HUES64 (cell line): Measurements from ENCODE around the gene GNB4. TPM values are rescaled to one million over a fixed set of nuclear protein-coding genes. Genes with fewer than 3 reads are reported as not detected.

Experiments used
- H3K27ac ChIP-seq: 2 replicates; pipeline ENCODE4 v1.7.0; 2013; ENCODE audit warnings: low read depth, low read length, inconsistent platforms
- H3K27me3 ChIP-seq: 2 replicates; pipeline ENCODE4 v1.6.1; 2013; ENCODE audit warnings: mild to moderate bottlenecking, low read length; ENCODE audit not compliant: insufficient read depth
- H3K36me3 ChIP-seq: 2 replicates; pipeline ENCODE4 v1.6.1; 2013; ENCODE audit warnings: mild to moderate bottlenecking, low read length; ENCODE audit not compliant: insufficient read depth
- H3K4me1 ChIP-seq: 2 replicates; pipeline ENCODE4 v1.6.1; 2013; ENCODE audit warnings: mild to moderate bottlenecking, low read length, moderate library complexity; ENCODE audit not compliant: insufficient read depth
- H3K4me3 ChIP-seq: 2 replicates; pipeline ENCODE4 v1.5.1; 2013; ENCODE audit warnings: mild to moderate bottlenecking, low read length, moderate library complexity
- H3K9ac ChIP-seq: 2 replicates; pipeline ENCODE4 v1.6.1; 2013; ENCODE audit warnings: mild to moderate bottlenecking, low read depth, low read length
- H3K9me3 ChIP-seq: 2 replicates; pipeline ENCODE4 v1.6.1; 2013; ENCODE audit warnings: low read depth, low read length; ENCODE audit not compliant: insufficient read depth
- WGBS: fragments of 150-250, 120-280 bp; methylation state at CpG from one replicate; pipeline ENCODE4 v1.1.7; 2013; ENCODE audit warnings: missing lambda C conversion rate; 5-methylcytosine and 5-hydroxymethylcytosine counted together
- polyA plus RNA-seq, 2 experiments: library from polyadenylated mRNA; stranded (reverse); fragments of 50-300 nt; gene quantifications; one replicate each; pipeline ENCODE4 v1.2.3, GENCODE V29; 2013

Gene GNB4
- polyA plus RNA-seq (2013, experiment 1 of 2) = 20.6 TPM
- 26.2 TPM for polyA plus RNA-seq (2013, experiment 2 of 2)

DNA sequence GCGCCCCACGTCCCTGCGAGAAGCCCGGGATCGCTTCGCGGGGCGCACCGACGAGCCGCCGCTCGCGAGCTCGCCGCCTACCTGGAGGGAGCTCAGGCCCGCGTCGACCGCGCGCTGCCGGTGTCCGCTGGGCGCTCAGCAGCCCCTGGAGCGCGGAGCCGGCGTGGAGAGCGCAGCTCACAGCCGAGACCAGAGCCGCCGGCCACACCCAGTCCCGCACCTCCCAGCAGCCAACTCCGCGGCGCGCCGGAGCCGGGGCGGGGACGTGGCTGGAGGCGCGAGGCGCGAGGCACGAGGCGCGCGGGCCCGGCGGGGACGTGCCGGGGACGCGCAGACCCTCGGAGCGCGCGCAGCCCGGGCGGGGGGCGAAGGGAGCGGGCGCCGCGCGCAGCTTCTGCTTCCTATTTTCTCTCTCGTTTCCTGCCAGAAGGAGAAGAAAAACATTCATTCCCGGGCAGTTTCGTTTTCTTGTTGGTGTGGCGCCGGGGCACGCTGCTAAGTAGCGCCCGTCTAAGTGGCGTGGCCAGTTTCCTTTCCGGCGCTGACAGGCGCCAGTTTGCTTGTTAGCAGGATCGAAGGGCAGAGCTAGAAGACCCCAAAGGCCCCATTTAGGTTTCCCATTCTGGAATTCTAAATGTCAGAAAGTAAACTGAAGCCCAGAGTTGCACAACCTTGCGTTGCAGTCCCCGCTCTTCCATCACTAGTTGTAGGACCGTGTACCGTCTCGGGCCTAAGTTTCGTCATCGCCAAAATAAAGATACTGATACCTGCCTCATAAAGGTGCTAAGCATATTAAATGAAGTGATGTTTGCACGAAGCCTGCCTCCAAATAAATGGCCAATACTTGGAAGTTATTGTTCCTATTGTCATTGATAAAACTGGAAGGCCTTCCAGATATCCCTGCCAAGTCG, at the start of gene GNB4:
GNB4 (minus strand) TSS at position 206 of the 911 bp plus-strand sequence. CDS start 25,270 bp downstream, outside the sequence.
- H3K27ac ChIP-seq = peak within 1 kb of the TSS; percentile 61; the same call in 1 of the 2 replicates
- no peaks in the 10 kb centered on the region for H3K9me3 ChIP-seq
- peaks cover 17% of the 10 kb centered on the region for H3K27me3 ChIP-seq
- WGBS = 2% methylated on average over 90 of the region's 90 CpGs
- peaks cover 32% of the 10 kb centered on the region for H3K4me1 ChIP-seq
- H3K36me3 ChIP-seq = no peaks in the 10 kb centered on the region
- H3K4me3 ChIP-seq = peak within 1 kb of the TSS; percentile 78
- peak within 1 kb of the TSS; percentile 81 for H3K9ac ChIP-seq

DNA sequence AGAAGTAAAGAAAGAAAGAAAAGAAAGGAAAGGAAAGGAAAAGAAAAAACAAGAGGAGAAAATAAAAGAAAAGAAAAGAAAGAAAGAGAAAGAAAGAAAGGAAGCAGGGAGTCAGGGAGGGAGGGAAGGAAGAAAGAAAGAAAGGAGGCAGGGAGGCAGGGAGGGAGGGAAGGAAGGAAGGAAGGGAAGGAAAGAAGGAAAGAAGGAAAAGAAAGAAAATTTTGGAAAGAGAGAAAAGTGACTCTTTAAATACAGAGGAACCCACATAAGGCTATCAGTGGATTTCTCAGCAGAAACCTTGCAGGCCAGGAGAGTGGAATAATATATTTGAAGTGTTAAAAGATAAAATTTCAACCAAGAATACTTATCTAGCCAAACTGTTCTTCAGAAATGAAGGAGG, 44.2 kb upstream of the GNB4 start:
- H3K27ac ChIP-seq = no peak overlapping the region
- H3K4me1 ChIP-seq = no peaks in the 10 kb centered on the region
- no peaks in the 10 kb centered on the region for H3K27me3 ChIP-seq
- H3K4me3 ChIP-seq = no peak overlapping the region
- no peaks in the 10 kb centered on the region for H3K36me3 ChIP-seq
- H3K9ac ChIP-seq = no peak overlapping the region
- H3K9me3 ChIP-seq = peaks cover 31% of the 10 kb centered on the region

DNA sequence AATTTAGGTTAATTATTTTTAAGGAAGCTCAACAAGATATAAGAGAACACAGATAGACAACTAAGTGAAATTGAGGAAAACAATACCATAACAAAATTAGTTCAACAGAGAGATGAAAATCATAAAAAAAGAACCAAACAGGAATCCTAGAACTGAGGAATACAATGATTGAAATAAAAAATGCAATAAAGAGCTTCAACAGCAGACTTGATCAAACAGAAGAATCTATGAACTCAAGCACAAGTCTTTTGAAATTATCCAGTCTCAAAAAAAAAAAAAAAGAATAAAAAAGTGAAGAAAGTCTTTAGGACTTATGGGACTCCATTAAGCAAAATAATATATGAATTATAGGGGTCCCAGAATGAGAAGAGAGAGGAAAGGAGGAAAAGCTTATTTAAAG, 42.0 kb upstream of the GNB4 start:
- H3K27ac ChIP-seq = no peak overlapping the region
- no peaks in the 10 kb centered on the region for H3K27me3 ChIP-seq
- no peaks in the 10 kb centered on the region for H3K4me1 ChIP-seq
- peaks cover 31% of the 10 kb centered on the region for H3K9me3 ChIP-seq
- H3K4me3 ChIP-seq = no peak overlapping the region
- H3K36me3 ChIP-seq = no peaks in the 10 kb centered on the region
- no peak overlapping the region for H3K9ac ChIP-seq

DNA sequence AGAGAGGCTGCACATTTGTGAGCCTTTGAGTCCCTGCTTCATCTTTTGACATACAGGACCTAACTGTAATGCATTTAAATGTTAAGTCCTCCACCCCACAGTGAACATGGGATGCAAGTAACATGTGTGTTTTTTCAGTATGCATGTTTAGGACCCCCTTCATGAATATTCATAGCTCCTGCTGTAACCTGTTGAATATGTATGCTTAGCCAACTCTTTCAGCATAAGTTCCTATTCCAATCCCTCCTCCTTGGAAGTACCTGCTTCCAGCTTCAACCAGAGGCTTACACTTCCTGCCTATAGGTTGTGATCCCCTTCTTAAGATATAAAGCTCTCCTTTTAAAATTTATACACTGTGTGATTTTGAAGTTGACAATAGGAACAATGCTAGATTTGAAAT, 36.9 kb upstream of the GNB4 start:
- Histone ChIP-seq H3K4me3 (no peak overlapping the region), H3K27ac (no peak overlapping the region), H3K4me1 (no peaks in the 10 kb centered on the region)

DNA sequence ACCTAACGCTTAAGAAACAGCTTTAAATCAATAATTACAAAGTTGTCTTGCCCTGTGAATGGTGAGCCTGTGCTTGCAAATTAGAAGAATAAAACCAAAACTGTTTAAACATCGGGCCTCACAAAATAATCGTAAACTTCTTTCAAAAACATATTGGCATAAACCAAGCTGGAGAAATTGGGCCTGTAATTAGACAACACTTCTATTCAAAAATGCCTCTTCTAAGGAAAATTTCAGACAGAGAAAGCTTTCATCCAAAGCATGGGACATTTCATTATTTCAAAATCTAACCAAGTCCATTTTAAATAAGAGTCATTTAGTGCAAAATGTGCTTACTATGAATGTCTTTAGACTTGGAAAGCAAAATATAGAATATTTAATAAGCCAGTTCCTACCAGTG, 35.5 kb upstream of the GNB4 start:
- Histone ChIP-seq H3K27ac (no peak overlapping the region), H3K9ac (no peak overlapping the region), H3K36me3 (no peaks in the 10 kb centered on the region), H3K27me3 (no peaks in the 10 kb centered on the region), H3K4me1 (no peaks in the 10 kb centered on the region), H3K9me3 (no peaks in the 10 kb centered on the region), H3K4me3 (no peak overlapping the region)
- WGBS = 94% methylated on average over 3 of the region's 3 CpGs

More for the DNA sequence above, 36.9 kb upstream of the GNB4 start:
- Histone ChIP-seq H3K9ac (no peak overlapping the region), H3K9me3 (0 out of 2 replicates have a peak, but pooled peaks cover 2% of the 10 kb centered on the region), H3K36me3 (no peaks in the 10 kb centered on the region), H3K27me3 (no peaks in the 10 kb centered on the region)

DNA sequence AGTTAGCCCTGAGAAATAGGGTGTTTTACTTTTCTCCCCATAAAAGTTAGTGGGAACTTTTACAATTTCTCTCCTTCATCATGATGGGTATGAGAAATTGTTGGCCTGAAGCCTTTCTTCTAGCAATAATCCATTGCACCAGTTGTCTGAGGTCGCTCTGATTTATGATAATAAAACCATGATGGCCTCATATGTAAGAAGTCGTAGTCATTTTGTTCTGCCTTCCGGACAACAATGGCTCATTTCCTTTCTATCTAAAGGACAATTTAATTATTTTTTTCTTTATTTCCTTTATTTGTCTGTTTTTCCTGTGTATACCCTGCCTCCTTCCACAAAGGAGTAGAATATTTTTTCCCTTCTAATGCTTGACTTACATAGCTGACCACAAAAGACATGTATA, 31.6 kb upstream of the GNB4 start:
- no peaks in the 10 kb centered on the region for H3K27me3 ChIP-seq
- H3K9me3 ChIP-seq = 0 out of 2 replicates have a peak, but pooled peaks cover 3% of the 10 kb centered on the region
- H3K36me3 ChIP-seq = no peaks in the 10 kb centered on the region
- no peak overlapping the region for H3K9ac ChIP-seq
- no peaks in the 10 kb centered on the region for H3K4me1 ChIP-seq
- WGBS = 100% methylated on average over 3 of the region's 3 CpGs
- H3K4me3 ChIP-seq = no peak overlapping the region
- H3K27ac ChIP-seq = no peak overlapping the region

DNA sequence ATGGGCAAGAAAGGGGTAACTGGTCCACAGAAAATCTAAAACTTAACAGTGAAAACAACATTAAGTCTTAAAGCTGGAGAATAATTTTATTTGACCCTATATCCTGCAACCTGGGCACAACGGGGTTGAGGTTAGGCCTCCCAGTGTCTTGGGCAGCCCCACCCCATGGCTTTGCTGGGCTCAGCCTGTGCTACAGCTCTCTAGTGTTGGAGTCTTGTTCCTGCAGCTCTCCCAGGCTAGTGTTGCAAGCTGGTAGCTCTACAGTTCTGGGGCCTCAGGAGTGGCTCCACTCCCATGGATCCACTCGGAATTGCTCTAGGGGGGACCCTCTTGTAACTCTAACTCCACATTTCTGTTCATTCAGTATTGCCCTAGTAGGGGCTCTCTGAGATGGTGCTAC, 24.9 kb upstream of the GNB4 start:
- Histone ChIP-seq H3K9ac (no peak overlapping the region), H3K36me3 (no peaks in the 10 kb centered on the region), H3K4me1 (no peaks in the 10 kb centered on the region), H3K9me3 (0 out of 2 replicates have a peak, but pooled peaks cover 3% of the 10 kb centered on the region), H3K27ac (no peak overlapping the region), H3K27me3 (no peaks in the 10 kb centered on the region), H3K4me3 (no peak overlapping the region)
- 81% methylated on average over 2 of the region's 2 CpGs for WGBS

DNA sequence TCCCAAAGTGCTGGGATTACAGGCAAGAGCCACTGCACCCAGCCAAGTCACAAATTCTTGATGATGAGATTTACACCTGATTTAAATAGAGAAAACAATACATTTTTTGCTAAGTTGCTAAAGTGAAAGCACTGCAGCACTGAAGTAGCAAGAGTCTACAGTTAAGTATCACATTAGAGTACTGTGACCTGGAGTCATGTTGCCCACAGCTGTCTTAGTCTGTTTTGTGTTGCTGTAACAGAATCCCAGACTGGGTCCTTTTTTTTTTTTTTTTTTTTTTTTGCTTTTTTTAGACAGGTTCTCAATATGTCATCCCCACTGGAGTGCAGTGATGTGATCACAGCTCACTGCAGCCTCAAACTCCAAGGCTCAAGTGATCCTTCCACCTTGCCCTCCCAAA, 23.2 kb upstream of the GNB4 start:
- no peak overlapping the region for H3K27ac ChIP-seq
- no peaks in the 10 kb centered on the region for H3K36me3 ChIP-seq
- no peaks in the 10 kb centered on the region for H3K9me3 ChIP-seq
- no peak overlapping the region for H3K4me3 ChIP-seq
- no peaks in the 10 kb centered on the region for H3K4me1 ChIP-seq
- H3K9ac ChIP-seq = no peak overlapping the region
- no peaks in the 10 kb centered on the region for H3K27me3 ChIP-seq

DNA sequence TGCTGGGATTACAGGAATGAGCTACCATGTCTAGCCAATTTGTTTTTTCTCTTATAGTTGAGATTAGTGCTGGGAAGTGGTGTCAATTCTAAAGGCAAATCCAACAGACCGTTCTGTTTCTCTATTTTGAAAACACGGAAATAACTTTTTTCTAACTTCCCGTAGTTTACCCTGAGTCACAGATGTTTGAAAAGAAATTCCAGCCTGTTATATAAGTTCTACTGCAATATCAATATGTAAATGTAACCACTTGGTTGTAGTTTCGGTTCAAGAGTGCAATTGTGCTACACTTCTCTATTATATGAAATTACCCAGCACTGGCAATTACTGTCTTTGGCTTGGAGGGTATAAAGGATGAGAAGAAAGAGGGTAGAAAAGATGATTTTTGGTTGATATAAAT, 22.3 kb upstream of the GNB4 start:
- no peaks in the 10 kb centered on the region for H3K27me3 ChIP-seq
- H3K36me3 ChIP-seq = no peaks in the 10 kb centered on the region
- no peaks in the 10 kb centered on the region for H3K9me3 ChIP-seq
- 94% methylated on average over 3 of the region's 4 CpGs for WGBS
- H3K27ac ChIP-seq = no peak overlapping the region
- no peak overlapping the region for H3K9ac ChIP-seq
- no peak overlapping the region for H3K4me3 ChIP-seq
- no peaks in the 10 kb centered on the region for H3K4me1 ChIP-seq

DNA sequence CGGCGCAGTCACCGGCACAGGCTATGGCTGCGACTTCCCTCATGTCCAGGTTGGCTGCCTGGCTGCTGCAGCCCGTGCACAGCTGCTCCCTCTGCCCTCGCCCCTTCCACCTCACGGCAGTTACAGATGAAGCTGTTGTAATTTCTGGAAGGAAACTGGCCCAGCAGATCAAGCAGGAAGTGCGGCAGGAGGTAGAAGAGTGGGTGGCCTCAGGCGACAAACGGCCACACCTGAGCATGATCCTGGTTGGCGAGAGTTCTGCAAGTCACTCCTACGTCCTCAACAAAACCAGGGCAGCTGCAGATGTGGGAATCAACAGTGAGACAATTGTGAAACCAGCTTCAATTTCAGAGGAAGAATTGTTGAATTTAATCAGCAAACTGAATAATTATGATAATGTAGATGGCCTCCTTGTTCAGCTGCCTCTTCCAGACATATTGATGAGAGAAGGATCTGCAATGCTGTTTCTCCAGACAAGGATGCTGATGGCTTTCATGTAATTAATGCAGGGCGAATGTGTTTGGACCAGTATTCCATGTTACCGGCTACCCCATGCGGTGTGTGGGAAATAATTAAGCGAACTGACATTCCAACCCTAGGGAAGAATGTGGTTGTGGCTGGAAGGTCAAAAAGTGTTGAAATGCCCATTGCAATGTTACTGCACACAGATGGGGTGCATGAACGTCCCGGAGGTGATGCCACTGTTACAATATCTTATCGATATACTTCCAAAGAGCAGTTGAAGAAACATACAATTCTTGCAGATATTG, 13.2 kb upstream of the GNB4 start:
- Histone ChIP-seq H3K36me3 (no peaks in the 10 kb centered on the region), H3K27ac (no peak overlapping the region), H3K4me3 (no peak overlapping the region), H3K9me3 (no peaks in the 10 kb centered on the region), H3K4me1 (peaks cover 5% of the 10 kb centered on the region; the same call in 1 of the 2 replicates), H3K9ac (peak overlapping the region; percentile 38; the same call in 1 of the 2 replicates), H3K27me3 (no peaks in the 10 kb centered on the region)
- 91% methylated on average over 19 of the region's 19 CpGs for WGBS

DNA sequence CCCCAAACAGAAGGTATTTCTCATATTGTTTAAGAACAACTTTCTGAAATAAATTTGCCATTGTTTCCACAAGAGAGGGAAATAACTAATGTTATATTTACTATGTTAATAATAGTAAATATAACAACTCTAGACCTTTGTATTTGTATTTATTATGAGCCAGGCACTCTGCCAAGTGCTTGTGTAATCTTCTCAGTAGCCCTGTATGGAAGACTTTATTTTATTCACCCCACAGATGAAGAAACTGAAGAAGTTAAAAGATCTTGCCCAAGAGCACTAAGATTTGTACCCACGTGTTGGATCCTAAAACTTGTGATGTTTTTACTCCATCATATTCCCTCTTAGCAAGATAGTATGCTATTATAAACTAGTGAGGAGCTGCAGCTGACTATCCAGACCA, 12.0 kb upstream of the GNB4 start:
- H3K4me1 ChIP-seq = peaks cover 5% of the 10 kb centered on the region; the same call in 1 of the 2 replicates
- WGBS = 83% methylated on average over 1 of the region's 1 CpG
- no peaks in the 10 kb centered on the region for H3K9me3 ChIP-seq
- H3K36me3 ChIP-seq = no peaks in the 10 kb centered on the region
- no peak overlapping the region for H3K4me3 ChIP-seq
- H3K27me3 ChIP-seq = no peaks in the 10 kb centered on the region
- H3K9ac ChIP-seq = no peak overlapping the region
- H3K27ac ChIP-seq = no peak overlapping the region
